K562 (cell line): ENCODE data around the gene SLC2A2. TPM values are rescaled to one million over a fixed set of nuclear protein-coding genes. Genes with fewer than 3 reads are reported as not detected.
A peak's percentile ranks its signal among the peaks of the same experiment; 100 is the strongest.

ENCODE experiments used
- ATAC-seq: fragments of 200-7000 bp; cut with Tn5 transposase; 3 replicates; pipeline ENCODE4 v1.9.1; 2020; ENCODE audit warnings: moderate library complexity
- BruUV-seq: library from RNA; stranded (reverse); fragments of 400-500 nt; replicated peaks from 2 replicates; lab custom pipeline; 2021; lab: Mats Ljungman, UMichigan
- CTCF ChIA-PET: fragments of 300-600 bp; formaldehyde crosslinking; extraction: SDS; loops from one replicate; lab custom pipeline; 2021; ENCODE audit warnings: low intra/inter-chr PET ratio; lab: Yijun Ruan, JAX
- POLR2A ChIA-PET: fragments of 300-600, 350-650 bp; sonication (Branson Sonifier 250); formaldehyde crosslinking; extraction: SDS; loops from one replicate; lab custom pipeline; 2021; ENCODE audit warnings: antibody characterized with exemption, inconsistent platforms; lab: Yijun Ruan, JAX
- DNase-seq, 4 experiments: peaks; one replicate each; pipeline versions ENCODE4 v3.0.0 to v3.0.0-alpha.2; 2011 to 2018; ENCODE audit warnings: low spot score in 3 of 4, mixed read lengths in 3 of 4; ENCODE audit errors: extremely low read depth in 1 of 4
- FAIRE-seq: peaks from 2 replicates; lab custom pipeline; 2011; peaks lifted over from hg19 to GRCh38; lab: Jason Lieb, UNC
- H2AFZ ChIP-seq: 2 replicates; pipeline ENCODE4 v1.6.0; 2011; ENCODE audit warnings: low read depth, low read length, control low read depth, inconsistent platforms
- H3K27ac ChIP-seq: fragments of 200-600 bp; 3 replicates; pipeline ENCODE4 v1.8.0; 2011; ENCODE audit warnings: low read depth, mild to moderate bottlenecking, control low read depth, inconsistent platforms, low read length, moderate library complexity, mixed read lengths; ENCODE audit errors: extremely low read depth
- H3K27me3 ChIP-seq, 2 experiments: fragments of 300-600 bp in 1 of 2; 2 replicates in 1 of 2; 3 replicates in 1 of 2; pipeline versions ENCODE4 v1.6.0 to v1.8.0; 2011; ENCODE audit warnings: inconsistent platforms in 2 of 2, low read length in 2 of 2, mild to moderate bottlenecking in 1 of 2, mixed read lengths in 1 of 2, moderate library complexity in 1 of 2; ENCODE audit not compliant: control insufficient read depth in 2 of 2, insufficient read depth in 2 of 2
- H3K36me3 ChIP-seq: fragments of 300-600 bp; 3 replicates; pipeline ENCODE4 v1.8.0; 2011; ENCODE audit warnings: mild to moderate bottlenecking, low read length, inconsistent platforms; ENCODE audit not compliant: control insufficient read depth, insufficient read depth
- H3K4me1 ChIP-seq, 2 experiments: fragments of 200-600 bp in 1 of 2; replicated peaks in 1 of 2; 2 replicates in 1 of 2; 3 replicates in 1 of 2; pipeline versions ENCODE4 v1.5.1 to v1.8.0; 2011; ENCODE audit warnings: inconsistent platforms in 2 of 2, low read length in 2 of 2, mild to moderate bottlenecking in 1 of 2, mixed read lengths in 1 of 2, moderate library complexity in 1 of 2; ENCODE audit not compliant: control insufficient read depth in 2 of 2, insufficient read depth in 2 of 2
- H3K4me2 ChIP-seq: 2 replicates; pipeline ENCODE4 v1.6.1; 2011; ENCODE audit warnings: low read length, control low read depth, inconsistent platforms, mixed read lengths; ENCODE audit not compliant: insufficient read depth
- H3K4me3 ChIP-seq: fragments of 200-600 bp; sonication (generic), shearing (Covaris generic); 2 replicates; pipeline ENCODE4 v1.5.1; 2016; ENCODE audit warnings: control low read depth, inconsistent platforms
- H3K79me2 ChIP-seq: fragments of 200-600 bp; 3 replicates; pipeline ENCODE4 v1.8.0; 2011; ENCODE audit warnings: low read length, inconsistent platforms; ENCODE audit not compliant: control insufficient read depth, insufficient read depth
- H3K9ac ChIP-seq, 2 experiments: 2 replicates each; pipeline versions ENCODE4 v1.6.0 to v1.6.1; 2011; ENCODE audit warnings: low read depth in 2 of 2, low read length in 2 of 2, control low read depth in 1 of 2, inconsistent platforms in 1 of 2, mild to moderate bottlenecking in 1 of 2, mixed read lengths in 1 of 2; ENCODE audit not compliant: insufficient read depth in 1 of 2
- H3K9me1 ChIP-seq: one replicate; pipeline ENCODE4 v1.6.0; 2011; ENCODE audit warnings: inconsistent platforms, mild to moderate bottlenecking, low read length, moderate library complexity; ENCODE audit not compliant: control insufficient read depth, insufficient read depth
- H3K9me3 ChIP-seq: replicated peaks from 2 replicates; pipeline ENCODE4 v1.5.1; 2011; ENCODE audit warnings: low read depth, low read length, inconsistent platforms; ENCODE audit not compliant: control insufficient read depth, insufficient read depth
- H4K20me1 ChIP-seq: replicated peaks from 2 replicates; pipeline ENCODE4 v1.6.1; 2011; ENCODE audit warnings: low read length, inconsistent platforms, mixed read lengths; ENCODE audit not compliant: control insufficient read depth, insufficient read depth
- ZNF121 ChIP-seq: sonication (generic); formaldehyde crosslinking; conservative IDR thresholded peaks from 2 replicates; pipeline ENCODE4 v1.8.0; 2022; ENCODE audit warnings: missing genetic modification reagents
- ZNF384 ChIP-seq: IDR thresholded peaks from 2 replicates; pipeline ENCODE4 v1.6.1; 2012; ENCODE audit warnings: low read depth, low read length, improper control_type of control experiment
- ZZZ3 ChIP-seq: fragments of 450-650 bp; IDR thresholded peaks from 2 replicates; pipeline ENCODE4 v1.6.1; 2016; ENCODE audit warnings: antibody characterized with exemption, mild to moderate bottlenecking, moderate library complexity
- WGBS: fragments of 100-300 bp; shearing (Covaris generic); methylation state at CpG from one replicate; pipeline ENCODE4 v1.1.6; 2016; ENCODE audit warnings: low coverage, mixed read lengths; ENCODE audit not compliant: insufficient coverage; ENCODE audit errors: missing lambda C conversion rate; 5-methylcytosine and 5-hydroxymethylcytosine counted together
- in situ Hi-C: fragments of 300-500 bp; cut with MboI; formaldehyde crosslinking; loops from 4 replicates; pipeline ENCODE4 v1.15.0; 2018; ENCODE audit warnings: inconsistent platforms, mixed read lengths
- intact Hi-C: fragments of 100-400 bp; cut with micrococcal nuclease; formaldehyde crosslinking; loops from 2 replicates; pipeline ENCODE4 v1.14.2; 2022
- polyA plus RNA-seq, 8 experiments: library from polyadenylated mRNA; depleted of rRNA in 4 of 8; stranded (reverse) in 5 of 8; unstranded in 3 of 8; fragments of >200 nt; fragmentation: Nextera tagmentation in 2 of 8; fragmentation: Illumina TruSeq in 1 of 8; extraction: Ambion mirVana in 2 of 8; extraction: Trizol in 1 of 8; gene quantifications; 2 replicates each; pipeline versions ENCODE4 v1.2.1 to v1.2.3, GENCODE V29; 2011 to 2014; ENCODE audit warnings: inconsistent platforms in 1 of 8, missing spikeins in 1 of 8
- total RNA-seq, 7 experiments: library from RNA; depleted of rRNA in 6 of 7; stranded (reverse); fragments of >200 nt in 6 of 7; fragmentation: Illumina TruSeq in 2 of 7; extraction: Trizol in 2 of 7; gene quantifications; 2 replicates each; pipeline versions ENCODE4 v1.2.1 to v1.2.3, GENCODE V29; 2011 to 2021; ENCODE audit warnings: low replicate concordance in 1 of 7

SLC2A2 gene
- total and polyA plus RNA-seq, 9 of the 15 experiments (the other 6 are each of a cell fraction or from before 2014, with no cell fraction given) = 0.18 TPM; not detected in 8

- DNase-seq = no peak
- Histone ChIP-seq H3K4me2 (no peak overlapping the region), H3K36me3 (no peaks in the 10 kb centered on the region), H3K4me1 (peaks cover 3 to 4% of the 10 kb centered on the region in 2 experiments; a peak in 3 of 5 replicates), H3K9me1 (no peaks in the 10 kb centered on the region), H2AFZ (no peak overlapping the region), H3K27me3 (peaks cover 20 to 21% of the 10 kb centered on the region in 2 experiments), H3K9me3 (no peaks in the 10 kb centered on the region), H4K20me1 (no peaks in the 10 kb centered on the region), H3K4me3 (no peak overlapping the region), H3K27ac (no peak overlapping the region), H3K9ac (no peak overlapping the region), H3K79me2 (no peaks in the 10 kb centered on the region)
- intact Hi-C loops (no loop called here), in situ Hi-C loops (no loop called here)
- no peak for ATAC-seq
- FAIRE-seq = no peak
- no TSS peak for BruUV-seq
- TF ChIP-seq ZNF384 = no peak
- CTCF ChIA-PET = interaction anchor here (0.6 kb wide), 1 partner anchor 26 kb away, joined by 3 read pairs; no protein-coding TSS in a partner anchor
- POLR2A ChIA-PET = no interaction called here
Measured at GRCh38 chr3:171023566-171023965, 3.0 kb downstream of the SLC2A2 start.

GRCh38 chr3:171021377-171021776 is 5.1 kb downstream of the SLC2A2 start:
- in situ Hi-C loops = no loop called here
- Histone ChIP-seq H3K9me1 (no peaks in the 10 kb centered on the region), H3K9me3 (no peaks in the 10 kb centered on the region), H3K4me3 (no peak overlapping the region), H3K27me3 (peaks cover under 1 to 9% of the 10 kb centered on the region in 2 experiments; a peak in 4 of 5 replicates), H3K36me3 (no peaks in the 10 kb centered on the region), H3K9ac (no peak overlapping the region), H3K4me2 (no peak overlapping the region), H3K27ac (no peak overlapping the region), H3K4me1 (no peaks in the 10 kb centered on the region), H3K79me2 (no peaks in the 10 kb centered on the region), H4K20me1 (no peaks in the 10 kb centered on the region), H2AFZ (no peak overlapping the region)
- DNase-seq = no peak
- POLR2A ChIA-PET = interaction anchor here (0.8 to 1.5 kb wide), 2 partner anchors 25 to 578 kb away, joined by 3 read pairs; no protein-coding TSS in a partner anchor
- CTCF ChIA-PET = no interaction called here
- no peak for ATAC-seq
- intact Hi-C loops = no loop called here
- no peak for FAIRE-seq
- BruUV-seq = no TSS peak
- TF ChIP-seq ZZZ3 (no peak), ZNF121 (peak; percentile 29; the same call in 1 of the 2 replicates)
- WGBS = 13% methylated on average over 4 of the region's 4 CpGs
